Calu3 (cell line): ENCODE data around the gene TUBB6. TPM values are rescaled to one million over a fixed set of nuclear protein-coding genes. Genes with fewer than 3 reads are reported as not detected.

Source experiments
- BruUV-seq: library from RNA; stranded (reverse); fragments of 400-500 nt; replicated peaks from 2 replicates; lab custom pipeline; 2021; lab: Mats Ljungman, UMichigan
- CTCF ChIA-PET: fragments of 300-600 bp; sonication (Branson Sonifier 250); formaldehyde crosslinking; loops from one replicate; lab custom pipeline; 2022; ENCODE audit warnings: antibody characterized with exemption; lab: Charles Lee
- DNase-seq: peaks from one replicate; pipeline ENCODE4 v3.0.0; 2022
- H3K27ac Mint-ChIP-seq: one replicate; pipeline ENCODE4 v1.8.0; 2022; ENCODE audit warnings: mixed read lengths; ENCODE audit not compliant: unreplicated experiment
- H3K27me3 Mint-ChIP-seq: one replicate; pipeline ENCODE4 v1.8.0; 2022; ENCODE audit warnings: mixed read lengths; ENCODE audit not compliant: unreplicated experiment
- H3K36me3 Mint-ChIP-seq: one replicate; pipeline ENCODE4 v1.8.0; 2022; ENCODE audit warnings: mild to moderate bottlenecking, moderate library complexity, mixed read lengths; ENCODE audit not compliant: insufficient read depth, unreplicated experiment
- H3K4me1 Mint-ChIP-seq: one replicate; pipeline ENCODE4 v1.8.0; 2022; ENCODE audit warnings: mild to moderate bottlenecking, low read depth, mixed read lengths; ENCODE audit not compliant: unreplicated experiment
- H3K4me3 Mint-ChIP-seq: one replicate; pipeline ENCODE4 v1.8.0; 2022; ENCODE audit warnings: mild to moderate bottlenecking, low read depth, moderate library complexity, mixed read lengths; ENCODE audit not compliant: unreplicated experiment
- H3K9me3 Mint-ChIP-seq: one replicate; pipeline ENCODE4 v1.8.0; 2022; ENCODE audit warnings: low read depth, mixed read lengths; ENCODE audit not compliant: unreplicated experiment
- CTCF ChIP-seq: fragments of 200-600 bp; IDR thresholded peaks from one replicate; pipeline ENCODE4 v1.8.0; 2022; ENCODE audit warnings: antibody characterized with exemption; ENCODE audit not compliant: unreplicated experiment
- intact Hi-C: fragments of 100-400 bp; cut with micrococcal nuclease; formaldehyde crosslinking; loops from one replicate; pipeline ENCODE4 v1.10.0; 2022; ENCODE audit not compliant: unreplicated experiment
- total RNA-seq: library from RNA; stranded (reverse); gene quantifications from 2 replicates; pipeline ENCODE4 v1.2.3, GENCODE V29; 2022

Gene TUBB6
- total RNA-seq, 1 experiment from 2014 or later, result 25.7 TPM

GRCh38 chr18:12359515-12359927 lies 51.5 kb downstream of the TUBB6 start:
- no peak for DNase-seq
- Mint-ChIP-seq H3K27me3 (no peaks in the 10 kb centered on the region), H3K36me3 (peaks cover 47% of the 10 kb centered on the region), H3K9me3 (no peaks in the 10 kb centered on the region), H3K4me1 (peaks cover 25% of the 10 kb centered on the region), H3K27ac (no peak overlapping the region), H3K4me3 (no peak overlapping the region)
- intact Hi-C loops, result no loop called here
- CTCF ChIA-PET, result no interaction called here
- no peak for TF ChIP-seq CTCF
- no TSS peak for BruUV-seq

GRCh38 chr18:12361770-12362378 lies 53.8 kb downstream of the TUBB6 start:
- H3K27ac Mint-ChIP-seq, result no peak overlapping the region
- H3K36me3 Mint-ChIP-seq, result peaks cover 34% of the 10 kb centered on the region
- BruUV-seq, result no TSS peak
- H3K4me3 Mint-ChIP-seq, result no peak overlapping the region
- no peaks in the 10 kb centered on the region for H3K27me3 Mint-ChIP-seq
- intact Hi-C loops, result no loop called here
- no peak for TF ChIP-seq CTCF
- CTCF ChIA-PET, result no interaction called here
- peaks cover 25% of the 10 kb centered on the region for H3K4me1 Mint-ChIP-seq
- no peak for DNase-seq
- no peaks in the 10 kb centered on the region for H3K9me3 Mint-ChIP-seq

- BruUV-seq, result no TSS peak
- no peaks in the 10 kb centered on the region for H3K27me3 Mint-ChIP-seq
- no peaks in the 10 kb centered on the region for H3K9me3 Mint-ChIP-seq
- H3K4me3 Mint-ChIP-seq, result no peak overlapping the region
- intact Hi-C loops, result no loop called here
- H3K4me1 Mint-ChIP-seq, result peaks cover 25% of the 10 kb centered on the region
- H3K36me3 Mint-ChIP-seq, result peaks cover 42% of the 10 kb centered on the region
- no peak for TF ChIP-seq CTCF
- no peak for DNase-seq
- CTCF ChIA-PET, result no interaction called here
- no peak overlapping the region for H3K27ac Mint-ChIP-seq
Observed at GRCh38 chr18:12362473-12363174, 54.6 kb downstream of the TUBB6 start.

GRCh38 chr18:12366379-12366778 lies 58.3 kb downstream of the TUBB6 start:
- intact Hi-C loops, result no loop called here
- no peaks in the 10 kb centered on the region for H3K27me3 Mint-ChIP-seq
- DNase-seq, result no peak
- H3K9me3 Mint-ChIP-seq, result no peaks in the 10 kb centered on the region
- no peak for TF ChIP-seq CTCF
- BruUV-seq, result no TSS peak
- peaks cover 30% of the 10 kb centered on the region for H3K36me3 Mint-ChIP-seq
- no peak overlapping the region for H3K4me3 Mint-ChIP-seq
- H3K27ac Mint-ChIP-seq, result no peak overlapping the region
- CTCF ChIA-PET, result interaction anchor here (0.7 kb wide), 1 partner anchor 1684 kb away, joined by 4 read pairs; no protein-coding TSS in a partner anchor
- peaks cover 9% of the 10 kb centered on the region for H3K4me1 Mint-ChIP-seq
